HG02642 (cell line): ENCODE measurements around the gene ALK.

Source experiments
- ATAC-seq: cut with Tn5 transposase; IDR thresholded peaks from one replicate; pipeline ENCODE4 v1.9.1; 2021; ENCODE audit warnings: mild to moderate bottlenecking; ENCODE audit not compliant: unreplicated experiment, poor library complexity

The ALK gene

DNA sequence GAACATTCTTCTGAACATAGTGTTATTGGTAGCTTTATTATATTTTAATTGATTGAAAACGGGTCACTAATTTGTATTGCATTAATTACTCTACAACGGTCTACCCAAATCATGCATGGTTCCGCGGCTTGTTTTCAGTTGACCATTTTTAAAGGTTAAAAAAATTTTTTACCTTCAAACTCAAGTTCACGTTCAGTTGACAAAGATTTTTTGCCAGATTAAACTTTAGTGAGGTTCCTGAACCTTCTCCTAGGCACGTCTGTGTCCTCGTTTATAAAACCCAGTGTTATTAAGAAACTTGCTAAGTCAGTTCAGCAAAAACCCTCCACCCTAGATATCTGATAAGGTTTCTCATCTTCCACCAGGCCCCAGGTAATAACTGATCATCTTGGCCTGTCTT, 331.2 kb downstream of the ALK start:
- no peak for ATAC-seq

GRCh38 chr2:29589440-29590103, 331.8 kb downstream of the ALK start:
- no peak for ATAC-seq

GRCh38 chr2:29587402-29588190, 333.8 kb downstream of the ALK start:
- ATAC-seq, result no peak

DNA sequence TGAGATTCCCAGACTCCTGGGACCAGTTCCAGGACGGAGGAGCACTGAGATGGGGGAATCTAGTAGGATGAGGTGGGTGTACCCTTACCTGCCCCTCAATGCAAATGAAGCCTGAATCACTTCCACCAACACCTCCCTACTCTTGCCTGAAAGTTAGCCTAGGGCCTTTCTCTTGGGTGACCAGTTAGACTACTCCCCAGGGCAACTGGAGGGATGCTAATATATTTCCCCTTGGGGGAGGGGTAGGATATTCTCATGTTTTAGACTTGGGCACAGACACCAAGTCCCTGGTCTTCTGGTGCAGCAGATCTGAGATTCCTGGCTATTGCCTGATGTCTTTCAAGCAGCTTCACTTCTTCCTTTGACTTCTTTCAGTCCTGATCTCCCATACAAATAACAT, 334.5 kb downstream of the ALK start:
- ATAC-seq, result no peak

DNA sequence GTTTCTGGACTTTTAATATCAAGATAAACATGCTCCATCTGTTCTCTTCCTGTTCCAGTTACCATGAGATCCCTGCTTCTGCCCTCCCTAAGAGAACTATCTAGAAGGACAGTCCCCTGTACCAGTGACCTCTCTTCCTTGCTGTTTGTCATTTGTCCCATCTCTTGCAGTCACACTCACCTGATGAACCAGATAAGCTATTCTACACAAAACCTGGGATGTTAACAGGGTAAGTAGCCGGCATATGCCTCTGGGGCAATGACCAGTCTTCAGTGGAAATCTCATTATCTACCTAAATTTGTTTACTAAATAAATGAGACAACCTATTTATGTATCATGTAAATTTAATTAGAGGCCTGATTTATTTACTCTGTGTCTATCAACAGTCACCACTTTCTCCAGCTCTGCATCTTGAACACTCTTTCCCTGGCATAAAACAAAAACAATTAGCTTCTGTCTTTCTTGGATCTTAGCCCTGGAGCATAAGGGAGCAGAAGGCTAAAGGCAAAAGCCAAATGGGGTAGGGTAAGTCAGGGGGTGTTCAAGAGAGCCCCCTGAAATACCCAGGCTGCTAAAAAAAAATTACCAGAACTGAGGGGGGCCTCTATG, 337.7 kb downstream of the ALK start:
- ATAC-seq, result peak; percentile 11

- peak; percentile 63 for ATAC-seq
Observed at GRCh38 chr2:29583104-29583503, 338.3 kb downstream of the ALK start.

DNA sequence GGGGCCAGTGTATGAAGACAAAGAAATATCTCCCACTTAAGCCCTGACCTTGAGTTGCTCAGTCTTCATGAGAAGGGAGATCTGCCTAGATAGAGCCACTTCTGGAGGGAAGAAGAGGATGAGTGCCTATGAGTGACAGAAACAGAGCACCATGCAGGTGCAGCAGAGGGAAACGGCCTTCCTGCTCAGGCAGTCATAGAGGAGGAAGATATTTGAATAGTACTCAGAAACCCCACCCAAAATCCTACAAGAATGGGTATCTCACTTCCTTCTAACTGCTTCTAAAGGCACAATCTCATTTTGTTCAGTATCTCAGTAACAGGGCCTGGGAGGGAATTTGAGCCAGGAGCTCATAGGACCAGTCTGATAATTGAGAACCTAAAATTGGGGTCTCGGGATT, 339.3 kb downstream of the ALK start:
- no peak for ATAC-seq

DNA sequence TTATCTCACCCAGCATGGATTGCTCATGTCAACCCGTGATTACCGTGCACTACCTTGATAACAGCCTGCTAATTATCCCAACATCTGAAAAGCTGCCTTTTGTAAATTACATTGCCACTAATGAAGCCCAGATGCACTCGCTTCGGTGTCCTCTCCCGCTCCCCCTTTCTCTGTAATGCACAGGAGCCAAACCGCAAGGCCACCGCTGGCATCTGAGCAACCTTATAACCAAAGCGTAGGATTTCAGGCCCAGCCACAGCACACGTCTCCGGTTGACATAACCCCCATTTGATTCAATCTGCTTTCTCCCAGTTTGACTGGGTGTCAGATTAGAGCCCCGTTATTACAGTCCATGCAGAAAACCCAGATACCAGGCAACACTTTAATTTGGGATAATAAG, 341.2 kb downstream of the ALK start:
- ATAC-seq, result no peak

DNA sequence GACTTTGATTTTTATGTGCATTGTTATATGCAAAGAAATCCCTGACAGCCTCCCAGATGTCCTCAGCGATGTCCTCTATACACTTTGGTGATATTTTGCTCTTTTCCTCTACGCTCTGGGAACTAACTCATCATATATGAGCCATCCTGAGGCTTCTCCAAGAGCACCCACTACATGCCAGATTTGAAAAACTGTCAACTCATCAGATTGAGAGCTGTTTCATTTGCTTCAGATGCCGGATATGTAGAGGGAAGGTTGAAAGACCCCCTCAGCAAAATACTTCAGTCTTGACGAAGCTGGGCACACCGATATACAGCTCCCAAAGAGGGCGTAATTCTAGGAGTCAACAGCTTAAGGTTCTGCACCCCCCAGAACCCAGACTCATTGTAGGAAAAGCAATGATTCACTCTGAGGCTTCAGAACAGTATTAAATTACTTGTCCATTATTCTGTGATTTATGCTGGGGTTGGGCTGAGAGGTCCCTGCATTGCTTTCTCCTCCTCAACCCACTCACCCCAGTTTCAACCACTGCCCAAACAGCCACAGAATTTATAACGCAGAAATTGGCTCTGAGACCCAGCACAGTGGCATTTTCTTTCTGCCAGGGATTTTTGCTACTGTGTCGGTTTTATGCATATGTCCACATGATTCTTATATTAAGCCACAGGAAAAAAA, 341.8 kb downstream of the ALK start:
- no peak for ATAC-seq

- ATAC-seq, result no peak
Observed at GRCh38 chr2:29578084-29578598, 343.2 kb downstream of the ALK start.

DNA sequence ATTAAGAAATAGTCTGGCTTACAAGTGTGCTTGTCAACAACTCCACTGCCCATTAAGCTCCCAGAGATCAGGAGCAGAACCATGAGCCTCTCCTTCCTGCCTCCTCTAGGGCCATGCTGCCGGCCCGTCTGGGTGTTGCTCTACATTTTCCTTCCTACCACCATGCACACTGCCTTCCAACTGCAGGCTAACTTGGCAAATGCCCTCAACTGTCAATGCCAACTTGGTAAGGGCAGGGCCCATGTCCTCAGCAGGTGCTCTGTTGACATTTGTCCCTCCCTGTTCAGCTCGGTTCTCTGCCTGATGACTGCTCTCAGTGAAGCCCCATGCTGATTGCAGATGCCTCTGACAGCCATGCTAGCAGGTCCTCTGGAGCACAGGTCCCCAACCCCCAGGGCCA, 345.2 kb downstream of the ALK start:
- ATAC-seq, result no peak

GRCh38 chr2:29575370-29575890, 346.0 kb downstream of the ALK start:
- ATAC-seq, result no peak

- ATAC-seq, result no peak
Observed at GRCh38 chr2:29573612-29574011, 347.8 kb downstream of the ALK start.

- no peak for ATAC-seq
Observed at GRCh38 chr2:29573147-29573546, 348.2 kb downstream of the ALK start.

DNA sequence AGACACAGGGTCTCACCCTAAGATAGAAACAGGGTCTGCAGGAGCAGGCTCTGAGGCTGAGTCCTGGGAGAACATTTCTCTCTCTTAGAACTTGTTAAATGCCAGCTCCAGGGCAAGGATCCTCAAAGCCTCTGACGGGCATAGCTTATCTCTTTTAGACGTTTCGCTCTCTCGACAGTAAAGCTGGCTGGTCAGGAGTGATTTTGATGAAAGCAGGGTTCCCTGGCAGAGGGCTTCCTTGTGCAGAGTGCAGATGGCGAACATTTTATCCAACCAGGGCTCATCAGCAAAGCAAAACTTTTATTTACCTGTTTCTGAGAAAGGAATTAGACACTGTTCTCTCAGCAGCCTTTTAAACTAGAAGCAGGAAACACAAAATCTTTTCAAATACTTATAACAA, 350.8 kb downstream of the ALK start:
- ATAC-seq, result no peak

- ATAC-seq, result no peak
Observed at GRCh38 chr2:29567906-29568520, 353.4 kb downstream of the ALK start.

DNA sequence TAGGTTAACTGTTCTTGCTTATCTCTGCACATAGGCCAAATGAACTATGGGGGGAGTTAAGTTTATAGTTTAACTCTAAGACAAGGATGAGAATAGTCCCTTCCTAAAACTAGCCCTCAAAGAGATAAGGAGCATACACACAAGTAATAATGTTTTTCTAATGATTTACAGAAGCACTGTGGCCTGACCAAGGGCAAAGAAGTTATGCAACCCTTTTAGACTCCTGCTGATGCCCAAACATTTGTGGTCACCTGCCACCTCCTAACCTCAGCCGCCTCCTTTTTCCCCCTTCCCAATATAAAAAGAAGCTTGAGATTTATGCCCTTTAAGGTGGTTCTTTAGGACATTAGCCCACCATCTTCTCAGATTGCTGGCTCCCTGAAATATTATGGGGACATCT, 357.7 kb downstream of the ALK start:
- ATAC-seq, result no peak

DNA sequence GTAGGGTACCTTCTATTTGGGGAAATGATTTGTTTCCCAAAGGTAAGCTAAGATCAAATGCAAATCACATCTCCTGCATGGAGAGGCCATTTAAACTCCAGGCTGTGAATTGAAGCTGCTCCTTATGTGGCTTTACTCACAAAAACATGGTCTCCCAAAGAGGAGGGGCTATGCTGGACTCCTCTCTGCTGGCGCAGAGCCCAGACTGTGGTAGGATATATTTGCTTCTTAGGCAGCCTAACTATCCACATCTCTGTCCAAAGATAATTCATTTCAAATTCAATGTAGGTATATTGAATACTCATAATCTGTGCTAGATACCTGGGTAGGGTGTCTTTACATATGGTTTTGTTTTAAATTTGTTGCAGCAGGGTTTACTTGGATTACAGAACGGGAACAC, 358.5 kb downstream of the ALK start:
- ATAC-seq, result no peak

- no peak for ATAC-seq
Observed at GRCh38 chr2:29562319-29562718, 359.1 kb downstream of the ALK start.

DNA sequence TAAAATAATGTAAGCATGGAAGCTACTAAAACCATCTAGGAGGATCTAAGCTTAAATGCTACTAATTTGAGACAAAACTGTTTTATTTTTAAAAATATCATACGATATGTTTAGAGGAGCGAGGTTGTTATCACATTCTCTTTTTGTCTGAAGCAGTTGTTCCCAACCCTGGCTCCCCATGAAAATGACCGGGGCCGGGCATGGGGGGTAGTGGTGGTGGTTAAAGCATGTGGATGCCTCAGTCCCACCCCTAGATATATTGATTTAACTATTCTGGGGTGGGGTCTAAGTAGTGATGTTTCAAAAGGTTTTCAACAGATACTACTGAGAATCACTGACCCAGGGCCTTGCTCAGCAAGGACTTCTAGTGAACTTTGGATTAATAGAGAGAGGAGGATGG, 359.8 kb downstream of the ALK start:
- no peak for ATAC-seq
